NCI-H1105 treated with DMSO at 0.1 percent for 48 hours (cell line): Measurements from ENCODE around the gene TRIO.

Experiments
- DNase-seq: peaks from one replicate; lab custom pipeline; 2025; lab: John Stamatoyannopoulos, UW

The TRIO gene

DNA sequence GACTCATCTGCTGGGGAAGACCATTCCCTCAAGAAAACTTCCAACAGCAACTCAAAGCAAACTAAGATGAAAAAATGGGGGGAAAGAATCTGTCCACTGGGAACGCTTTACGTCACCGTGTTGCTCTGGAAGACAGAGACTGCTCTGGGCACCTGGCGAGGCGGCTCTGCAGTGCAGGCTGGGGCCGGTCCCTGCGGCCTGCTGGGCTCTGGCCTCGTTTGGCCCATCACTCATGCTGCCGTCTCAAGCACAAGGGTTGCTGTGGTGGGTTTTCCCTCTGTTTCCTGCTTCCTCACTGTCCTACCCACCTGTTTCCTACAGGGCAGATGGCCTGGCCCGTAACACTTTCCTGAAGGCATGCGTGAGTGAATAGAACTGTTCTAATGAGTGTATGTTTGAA lies 345.6 kb downstream of the TRIO start:
- no peak for DNase-seq

DNA sequence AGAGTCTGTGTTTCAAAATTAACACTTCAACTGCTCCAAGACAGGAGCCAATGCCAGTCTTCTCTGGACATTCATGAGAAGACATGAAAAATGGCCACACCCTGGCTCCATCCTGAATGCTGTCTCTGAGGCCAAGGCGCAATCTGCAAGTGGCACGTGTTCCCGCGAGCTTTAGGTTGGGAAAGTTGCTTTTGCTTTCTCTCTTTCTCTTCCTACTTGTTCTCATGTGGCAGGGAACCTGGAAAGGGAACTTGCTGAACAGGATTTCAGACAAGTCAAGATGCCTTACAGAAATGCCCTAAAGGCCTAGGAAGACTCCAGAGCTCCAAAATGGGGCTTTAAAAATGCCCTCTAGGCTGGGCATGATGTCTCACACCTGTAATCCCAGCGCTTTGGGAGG lies 346.5 kb downstream of the TRIO start:
- DNase-seq, result no peak

DNA sequence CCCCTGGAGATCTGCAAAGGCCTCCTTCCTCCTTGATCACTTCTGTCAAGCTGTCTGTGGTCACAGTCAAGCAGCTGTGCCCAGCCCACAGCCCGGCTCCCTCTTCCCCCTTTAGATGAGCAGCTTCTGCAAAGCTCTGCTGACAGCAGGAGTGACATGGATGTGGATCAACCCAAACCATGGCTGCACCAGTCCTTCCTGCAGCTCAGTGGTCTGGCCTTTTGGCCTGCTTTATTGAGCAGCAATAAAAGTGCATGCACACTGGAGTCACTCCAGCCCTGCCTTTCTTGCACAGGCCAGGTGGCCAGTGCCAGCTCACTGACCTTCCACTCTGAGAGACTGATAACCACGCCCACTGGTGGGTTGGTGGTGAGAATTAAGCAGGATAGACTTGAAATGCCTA lies 347.2 kb downstream of the TRIO start:
- DNase-seq, result no peak

DNA sequence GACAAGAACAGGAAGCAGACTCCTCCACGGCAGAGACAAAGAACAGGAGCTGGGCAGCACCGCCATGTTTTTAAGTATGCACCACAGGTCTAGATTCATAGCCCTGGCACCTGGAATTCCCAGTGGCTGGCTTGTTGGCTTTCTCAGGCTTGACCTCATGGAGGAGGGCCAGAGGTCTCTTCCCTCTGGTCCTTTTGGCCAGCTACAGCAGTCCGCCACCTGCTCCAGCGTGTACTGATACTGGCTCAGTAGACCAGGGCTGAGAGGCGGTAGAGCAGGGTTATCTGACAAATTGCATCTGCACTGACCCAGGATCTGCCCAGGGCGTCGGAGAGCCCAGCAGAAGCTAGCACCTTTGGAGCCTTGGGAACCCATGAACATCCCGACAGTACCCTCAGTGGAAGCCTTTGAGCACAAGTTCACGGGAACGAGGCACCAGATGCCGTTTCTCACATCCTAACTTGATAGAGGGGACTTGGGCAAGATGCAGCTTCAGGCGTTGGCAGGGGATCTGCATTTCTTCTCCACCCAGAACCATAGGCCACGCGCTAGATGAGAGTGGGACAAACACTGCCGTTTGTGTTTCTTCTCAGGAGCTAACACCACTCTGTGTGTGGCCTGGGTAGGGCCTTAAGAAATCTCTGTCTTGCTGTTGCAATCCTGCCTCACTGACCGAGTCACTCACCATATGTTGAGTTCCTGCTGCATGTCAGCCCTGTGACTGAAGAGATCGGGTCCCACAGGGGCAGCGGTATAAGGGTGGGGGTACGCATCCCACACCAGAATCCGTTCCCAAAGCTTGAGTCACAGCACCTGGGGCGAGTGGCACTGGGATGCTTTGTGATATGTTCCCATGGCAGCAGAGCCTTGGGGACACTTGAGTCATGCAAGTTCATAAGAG lies 348.1 kb downstream of the TRIO start:
- no peak for DNase-seq

DNA sequence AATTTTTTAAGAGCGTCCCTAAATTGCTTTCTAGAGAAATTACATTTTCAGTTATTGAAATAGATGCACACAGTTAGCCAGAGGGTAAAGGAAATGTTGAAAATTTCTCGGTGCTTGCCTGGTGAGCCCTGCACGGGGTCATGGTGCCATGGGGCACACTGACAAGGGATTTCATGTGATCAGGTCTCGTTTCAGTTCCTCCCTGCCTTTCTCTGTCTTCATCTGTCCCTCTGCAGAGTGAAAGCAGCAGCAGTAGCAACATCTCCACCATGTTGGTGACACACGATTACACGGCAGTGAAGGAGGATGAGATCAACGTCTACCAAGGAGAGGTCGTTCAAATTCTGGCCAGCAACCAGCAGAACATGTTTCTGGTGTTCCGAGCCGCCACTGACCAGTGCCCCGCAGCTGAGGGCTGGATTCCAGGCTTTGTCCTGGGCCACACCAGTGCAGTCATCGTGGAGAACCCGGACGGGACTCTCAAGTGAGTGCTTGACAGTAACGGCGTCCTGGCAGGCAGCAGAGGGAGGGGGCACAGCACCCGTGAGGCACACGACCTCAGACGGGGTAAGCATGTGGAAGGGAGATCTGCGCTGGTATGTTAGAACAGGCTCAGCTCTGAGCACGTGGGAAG lies 349.3 kb downstream of the TRIO start:
- DNase-seq, result no peak

DNA sequence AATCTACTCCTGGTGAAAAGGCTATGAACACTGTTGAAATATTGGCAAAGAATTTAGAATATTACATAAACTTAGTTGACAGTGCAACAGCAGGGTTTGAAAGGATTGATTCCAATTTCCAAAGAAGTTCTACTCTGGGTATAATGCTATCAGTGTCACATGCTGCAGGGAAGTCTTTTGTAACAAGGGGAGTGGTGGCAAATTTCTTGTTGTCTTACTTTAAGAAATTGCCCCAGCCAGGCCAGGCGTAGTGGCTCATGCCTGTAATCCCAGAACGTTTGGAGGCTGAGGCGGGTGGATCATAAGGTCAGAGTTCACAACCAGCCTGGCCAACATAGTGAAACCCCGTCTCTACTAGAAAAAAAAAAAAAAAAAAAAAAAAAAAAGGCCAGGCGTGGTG lies 352.2 kb downstream of the TRIO start:
- no peak for DNase-seq

DNA sequence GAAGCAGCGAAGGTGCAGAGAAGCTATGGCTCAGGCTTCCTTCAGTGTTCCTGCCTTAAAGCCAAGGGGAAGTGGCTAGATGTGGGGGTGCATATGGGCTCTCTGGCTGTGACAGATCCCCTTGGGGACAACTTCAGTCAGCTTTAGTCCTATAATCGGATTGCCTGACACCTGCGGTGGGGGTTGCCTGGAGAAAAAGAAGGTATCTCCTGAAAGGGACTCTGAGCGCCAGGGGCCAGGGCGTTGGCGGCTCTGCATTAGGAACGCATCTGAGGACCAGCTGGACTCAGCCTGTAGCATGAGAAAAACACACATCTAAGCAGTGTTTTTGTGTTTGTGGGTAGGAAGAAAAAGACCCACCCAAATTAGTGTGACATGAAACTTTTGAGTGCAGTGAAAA lies 354.2 kb downstream of the TRIO start:
- DNase-seq, result no peak

DNA sequence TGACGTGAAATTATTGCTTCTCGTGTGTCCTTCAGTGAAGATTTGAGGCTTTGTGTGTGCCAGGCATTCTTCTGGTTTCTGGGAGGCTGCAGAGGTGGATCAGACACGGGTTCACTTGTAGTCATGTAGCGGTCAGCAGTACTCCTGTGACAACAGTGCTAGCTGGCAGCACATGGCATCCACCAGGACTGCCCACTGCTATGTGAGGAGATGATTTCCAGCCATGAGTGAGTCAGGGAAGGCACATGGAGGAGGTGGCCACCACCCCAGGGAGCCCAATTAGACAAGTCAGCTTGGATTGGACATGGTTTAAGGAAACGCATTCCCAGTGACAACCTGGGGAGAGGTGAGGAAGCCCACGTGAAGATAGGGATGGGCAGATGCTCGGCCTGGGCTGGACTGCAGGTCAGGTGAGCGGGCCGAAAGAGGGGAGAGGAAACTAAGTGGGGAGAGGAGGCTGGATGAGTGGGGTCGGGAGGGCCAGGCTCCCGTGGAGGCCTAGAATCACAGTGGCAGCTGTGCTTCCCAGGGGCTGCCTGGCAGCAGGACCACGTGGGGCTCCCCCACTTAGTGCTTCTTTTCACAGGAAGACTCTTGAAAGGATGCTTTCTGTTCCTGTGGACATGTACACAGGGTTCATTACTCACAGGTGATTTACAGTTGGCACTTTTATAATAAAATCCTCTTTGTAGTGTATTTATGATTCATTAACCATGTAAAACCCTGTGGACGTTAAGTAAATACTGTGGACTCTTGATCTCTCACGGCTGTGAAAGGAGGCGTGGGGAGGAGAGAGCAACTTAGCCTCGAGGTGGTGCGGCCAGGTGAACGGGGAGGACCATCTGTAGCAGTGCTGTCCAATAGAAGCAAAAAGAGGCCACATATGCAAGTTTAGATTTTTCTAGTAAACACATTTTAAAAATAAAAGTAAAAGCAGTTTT lies 358.5 kb downstream of the TRIO start:
- no peak for DNase-seq

DNA sequence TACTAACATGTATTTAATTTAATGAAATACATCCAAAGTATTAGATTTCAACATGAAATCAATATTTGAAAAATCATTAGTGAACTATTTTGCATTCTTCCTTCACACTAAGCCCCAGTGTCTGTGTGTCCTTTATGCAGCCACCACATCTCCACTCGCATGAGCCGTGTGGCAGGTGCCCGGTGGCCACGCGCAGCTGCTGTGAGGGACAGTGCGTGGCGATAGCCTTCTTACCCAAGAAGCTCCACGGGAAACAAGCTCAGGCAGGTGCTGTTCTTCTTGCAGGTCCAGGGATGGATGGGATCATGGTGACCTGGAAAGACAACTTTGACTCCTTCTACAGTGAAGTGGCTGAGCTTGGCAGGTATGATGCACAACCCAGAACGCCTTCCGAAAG lies 359.1 kb downstream of the TRIO start:
- DNase-seq, result no peak

DNA sequence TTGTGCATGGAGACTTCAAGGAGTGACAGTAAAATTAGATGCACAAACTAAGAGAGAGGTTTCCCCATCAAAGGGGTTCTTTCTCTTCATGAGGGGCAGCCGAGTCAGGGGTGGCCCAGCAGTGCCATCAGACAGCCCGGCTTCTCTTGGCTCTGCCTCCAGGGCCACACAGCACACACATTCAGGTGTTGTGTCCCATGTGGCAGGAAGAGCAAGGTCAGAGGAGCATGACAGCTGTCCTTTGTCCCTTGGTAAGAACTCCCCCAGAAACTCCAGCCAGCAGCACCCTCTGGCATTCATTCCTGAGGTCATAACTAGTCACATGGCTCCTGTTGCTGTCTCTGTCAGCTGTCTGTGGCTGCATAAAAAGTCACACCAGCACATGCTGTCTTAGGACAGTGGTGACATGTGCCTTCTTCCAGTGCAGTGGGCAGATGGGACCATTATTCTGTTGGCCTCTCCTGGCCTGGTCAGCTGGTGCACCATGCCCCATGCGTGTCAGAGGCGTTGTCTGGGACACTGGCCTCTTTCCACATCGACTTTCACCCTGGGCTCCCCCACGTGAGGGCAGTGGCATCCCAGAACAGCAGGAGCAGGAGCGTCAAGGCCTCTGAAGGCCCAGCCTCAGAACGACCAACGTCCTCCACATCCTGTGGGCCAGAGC lies 360.0 kb downstream of the TRIO start:
- DNase-seq, result no peak

DNA sequence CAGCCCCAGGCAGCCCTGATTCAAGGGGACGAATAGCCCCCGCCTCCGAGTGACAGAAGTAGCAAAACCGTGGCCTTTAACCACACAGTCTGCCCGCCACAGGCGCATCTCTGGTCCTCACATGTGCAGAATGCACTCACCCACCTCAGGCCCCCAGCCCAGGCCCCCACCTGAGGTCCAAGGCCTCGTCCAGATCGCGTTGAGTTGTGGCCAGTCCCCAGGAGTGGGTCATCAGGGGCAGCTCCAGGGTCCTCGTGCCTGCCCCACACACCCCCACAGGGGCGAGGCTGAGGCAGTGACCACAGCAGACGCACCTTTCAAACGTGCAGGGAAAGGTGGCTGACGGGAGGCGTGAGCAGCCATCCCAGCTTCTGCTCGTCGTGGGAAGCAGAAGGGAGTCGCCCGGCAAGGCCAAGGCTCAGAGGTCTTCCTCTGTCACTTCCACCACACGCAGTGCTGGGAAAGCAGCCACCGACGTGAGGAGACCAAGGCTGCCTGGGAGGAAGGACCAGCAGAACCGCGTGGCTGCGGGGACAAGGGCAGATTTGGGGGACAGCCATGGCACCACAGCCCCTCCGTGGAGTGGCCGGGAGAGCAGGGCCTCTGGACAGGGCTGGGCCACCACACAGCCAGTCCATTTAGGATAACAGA lies 360.7 kb downstream of the TRIO start:
- no peak for DNase-seq

DNA sequence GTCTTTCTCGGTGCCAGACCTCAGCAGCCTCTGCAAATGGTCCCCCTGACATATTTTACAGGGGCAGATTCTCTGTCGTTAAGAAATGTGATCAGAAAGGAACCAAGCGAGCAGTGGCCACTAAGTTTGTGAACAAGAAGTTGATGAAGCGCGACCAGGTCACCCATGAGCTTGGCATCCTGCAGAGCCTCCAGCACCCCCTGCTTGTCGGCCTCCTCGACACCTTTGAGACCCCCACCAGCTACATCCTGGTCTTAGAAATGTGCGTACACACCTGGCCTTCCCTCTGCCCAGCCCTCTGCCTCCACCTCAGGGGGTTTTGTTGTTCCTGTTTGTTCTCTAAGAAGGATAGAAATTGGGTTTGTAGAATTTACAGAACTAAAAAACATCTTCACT lies 361.2 kb downstream of the TRIO start:
- DNase-seq, result no peak

DNA sequence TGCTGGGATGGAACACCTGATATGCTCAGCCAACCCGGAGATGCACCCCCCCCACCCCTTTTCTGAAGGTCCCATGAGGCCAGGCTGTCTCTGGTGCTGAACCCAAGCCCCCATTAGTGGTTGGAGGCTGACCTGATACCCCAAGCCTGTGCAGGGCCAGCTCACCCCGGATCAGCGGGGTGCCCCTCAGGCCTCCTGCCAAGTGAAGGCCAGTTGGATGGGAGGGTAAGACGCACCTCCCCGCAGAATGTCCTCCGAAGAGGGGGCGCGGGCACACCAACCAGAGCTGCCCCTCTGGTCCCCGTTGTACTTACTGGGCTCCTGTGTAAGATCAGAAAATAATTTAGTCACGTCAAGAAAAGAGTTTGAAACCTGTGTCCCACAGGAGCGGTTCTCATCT lies 361.7 kb downstream of the TRIO start:
- DNase-seq, result no peak

DNA sequence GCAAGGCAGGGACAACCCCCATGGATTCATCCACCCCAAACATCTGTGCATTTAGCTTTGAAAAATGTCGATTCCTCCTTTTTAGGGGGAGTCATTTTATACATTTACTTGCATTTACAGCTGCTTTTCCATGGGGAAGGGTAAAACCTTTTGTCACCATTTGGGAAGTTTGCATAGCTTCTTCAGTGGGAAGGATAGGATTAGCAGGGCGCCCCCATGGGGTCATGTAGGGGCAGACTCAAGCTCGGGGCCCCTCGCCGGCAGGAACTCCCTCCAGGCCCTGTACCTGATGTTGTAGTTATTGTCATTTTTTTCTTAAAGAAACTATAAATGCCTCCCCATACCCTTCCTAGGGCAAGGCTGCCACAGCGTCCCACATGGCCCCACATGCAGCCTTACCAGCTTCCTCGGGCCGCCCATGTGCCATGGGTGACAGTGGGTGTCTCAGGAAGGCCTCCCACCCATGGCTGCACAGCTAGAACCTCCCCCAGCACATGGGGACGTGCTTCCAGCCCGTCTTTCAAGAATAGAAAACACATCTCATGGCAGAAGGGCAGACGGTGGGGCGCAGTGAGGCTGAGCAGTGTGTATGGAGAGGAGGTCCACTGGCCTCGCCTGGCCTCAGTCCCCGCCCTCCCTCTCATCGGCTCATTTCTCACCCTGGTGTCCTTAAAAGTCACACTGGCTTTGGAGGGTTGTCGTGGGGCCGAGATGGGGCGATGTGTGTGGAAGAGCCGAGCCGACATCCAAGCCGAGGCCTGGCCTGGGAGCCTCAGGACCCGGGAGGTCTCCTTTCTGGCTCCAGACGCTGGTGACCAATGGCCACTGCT lies 362.4 kb downstream of the TRIO start:
- no peak for DNase-seq

DNA sequence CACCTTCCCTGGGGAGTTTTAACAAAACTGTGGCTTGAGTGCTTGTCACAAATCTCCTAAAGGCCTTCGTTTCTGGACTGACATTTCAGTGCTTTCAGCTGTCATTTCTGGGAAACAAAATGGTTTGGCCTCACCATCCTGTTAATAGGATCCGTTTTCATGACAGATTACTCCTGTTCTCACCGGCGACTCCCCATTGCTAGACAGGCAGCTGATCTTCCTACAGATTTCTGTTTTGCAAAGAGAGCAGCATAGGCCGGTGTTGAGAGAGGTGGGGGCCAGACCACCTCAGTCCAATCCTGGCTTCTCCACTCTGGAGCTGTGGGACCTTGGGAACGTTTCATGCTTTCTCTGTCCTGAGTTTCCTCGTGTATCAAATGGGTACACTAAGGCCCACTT lies 363.0 kb downstream of the TRIO start:
- DNase-seq, result no peak

DNA sequence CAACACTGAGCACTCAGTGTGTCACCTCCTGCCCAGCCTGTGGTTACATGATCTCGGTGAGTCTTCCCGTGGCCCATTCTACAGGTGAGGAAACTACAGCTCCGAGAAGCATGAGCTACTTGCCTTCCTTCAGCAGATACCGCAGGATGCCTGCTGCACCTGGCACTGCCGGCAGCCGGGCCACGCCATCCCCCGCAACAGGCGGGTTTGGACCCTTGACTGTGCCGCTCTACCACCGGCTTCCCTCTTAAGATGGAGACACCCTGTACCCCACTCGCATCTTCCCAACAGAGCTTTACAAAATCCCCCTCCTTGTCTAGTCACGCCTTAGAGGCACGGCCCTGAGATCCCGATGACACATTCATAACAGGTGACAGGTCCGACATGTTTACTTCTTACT lies 363.5 kb downstream of the TRIO start:
- DNase-seq, result no peak

DNA sequence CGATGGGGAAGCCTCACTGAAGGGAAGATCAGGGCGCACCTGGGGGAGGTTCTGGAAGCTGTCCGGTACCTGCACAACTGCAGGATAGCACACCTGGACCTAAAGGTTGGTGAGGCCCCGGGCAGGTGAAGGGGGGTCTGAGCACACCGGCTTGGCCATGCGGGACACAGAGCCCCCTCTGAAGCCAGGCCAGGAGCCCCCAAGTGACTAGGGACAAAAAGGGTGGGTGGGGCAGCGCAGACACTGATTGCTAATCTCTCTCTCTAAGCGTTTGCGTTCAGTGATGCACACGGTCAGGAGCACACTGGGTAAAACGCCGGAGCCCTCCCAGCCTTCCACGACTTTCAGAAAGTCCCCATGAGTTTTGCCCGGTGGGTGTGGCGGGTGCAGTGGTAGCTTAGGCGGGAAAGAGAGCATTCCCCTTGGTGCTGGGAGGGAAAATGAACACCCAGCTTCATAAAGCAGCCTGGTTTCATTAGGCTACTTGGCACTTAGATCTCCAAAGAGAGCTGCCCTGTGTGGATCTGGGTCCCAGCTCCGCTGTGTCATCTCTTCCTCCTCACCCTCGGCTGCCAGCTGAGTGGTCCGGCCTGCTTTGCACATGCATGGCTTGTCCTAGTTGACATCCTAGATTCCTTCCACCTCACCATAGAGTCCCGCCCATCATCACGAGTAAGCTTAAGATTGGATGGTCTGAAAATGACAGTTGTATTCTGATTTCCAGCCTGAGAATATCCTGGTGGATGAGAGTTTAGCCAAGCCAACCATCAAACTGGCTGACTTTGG lies 364.2 kb downstream of the TRIO start:
- no peak for DNase-seq

DNA sequence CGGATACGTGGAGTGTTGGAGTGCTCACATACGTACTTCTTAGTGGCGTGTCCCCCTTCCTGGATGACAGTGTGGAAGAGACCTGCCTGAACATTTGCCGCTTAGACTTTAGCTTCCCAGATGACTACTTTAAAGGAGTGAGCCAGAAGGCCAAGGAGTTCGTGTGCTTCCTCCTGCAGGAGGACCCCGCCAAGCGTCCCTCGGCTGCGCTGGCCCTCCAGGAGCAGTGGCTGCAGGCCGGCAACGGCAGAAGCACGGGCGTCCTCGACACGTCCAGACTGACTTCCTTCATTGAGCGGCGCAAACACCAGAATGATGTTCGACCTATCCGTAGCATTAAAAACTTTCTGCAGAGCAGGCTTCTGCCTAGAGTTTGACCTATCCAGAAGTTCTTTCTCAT lies 364.9 kb downstream of the TRIO start:
- no peak for DNase-seq

DNA sequence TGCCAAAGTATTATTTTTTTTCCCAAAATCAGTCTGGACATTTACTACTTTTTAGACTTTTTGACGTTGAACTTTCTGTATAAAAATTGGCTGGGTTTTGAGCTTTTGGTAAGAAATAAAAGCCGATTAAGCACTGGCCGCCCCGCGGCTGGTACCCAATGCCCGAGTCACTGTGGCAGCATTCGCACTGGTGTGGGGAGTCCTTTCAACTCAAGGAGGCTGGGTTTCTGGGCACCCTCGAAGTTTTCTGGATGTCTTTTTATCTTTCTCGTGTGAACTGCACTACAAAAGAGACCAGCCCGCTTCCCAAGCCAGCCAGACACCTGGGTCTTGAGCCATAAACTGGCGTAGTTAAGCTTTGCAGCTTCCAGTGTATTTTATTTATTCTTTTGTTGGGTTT lies 366.4 kb downstream of the TRIO start:
- DNase-seq, result no peak
